Caki2 (cell line): ENCODE measurements around the gene C19orf81. TPM values are rescaled to one million over a fixed set of nuclear protein-coding genes. Genes with fewer than 3 reads are reported as not detected.
A peak's percentile ranks its signal among the peaks of the same experiment; 100 is the strongest.

Experiments used
- DNase-seq: peaks from one replicate; pipeline ENCODE4 v3.0.0-alpha.2; 2015; ENCODE audit warnings: low read depth
- in situ Hi-C: cut with HindIII; loops from 2 replicates; pipeline ENCODE4 v1.10.0; 2016; ENCODE audit warnings: low sequenced_read_pairs, low pct_unique_long_range_greater_than_20kb, mixed read lengths
- total RNA-seq: library from RNA; depleted of rRNA; stranded (reverse); fragments of >200 nt; shearing (Covaris generic); gene quantifications from 2 replicates; pipeline ENCODE4 v1.2.3, GENCODE V29; 2014; ENCODE audit warnings: low replicate concordance

C19orf81 gene
- total RNA-seq, 1 experiment from 2014 or later, result 13.5 TPM

DNA sequence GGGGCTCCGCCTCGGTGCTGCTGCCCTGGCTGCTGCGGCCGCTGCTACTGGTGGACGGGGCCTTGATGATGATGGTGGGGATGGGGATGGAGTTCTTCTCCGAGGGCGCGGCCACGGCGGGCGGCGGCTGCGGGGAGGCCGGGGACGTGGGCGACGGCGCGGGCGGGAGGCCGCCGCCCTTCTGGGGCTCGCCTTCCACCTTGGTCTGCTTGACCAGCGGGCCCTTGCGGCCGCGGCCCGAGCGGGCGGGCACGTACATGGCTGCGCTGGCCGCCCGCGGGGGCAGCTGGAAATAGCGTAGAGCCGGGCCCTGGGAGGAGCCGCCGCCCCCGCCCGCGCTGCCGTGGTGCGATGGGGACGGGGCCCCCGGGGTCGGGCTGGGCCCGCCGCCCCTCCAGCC, 19.2 kb downstream of the C19orf81 start:
- no peak for DNase-seq
- in situ Hi-C loops, result no loop called here

GRCh38 chr19:50668879-50669278, 19.6 kb downstream of the C19orf81 start:
- no peak for DNase-seq
- in situ Hi-C loops, result no loop called here

GRCh38 chr19:50669302-50670101, 20.3 kb downstream of the C19orf81 start:
- in situ Hi-C loops, result no loop called here
- DNase-seq, result no peak

DNA sequence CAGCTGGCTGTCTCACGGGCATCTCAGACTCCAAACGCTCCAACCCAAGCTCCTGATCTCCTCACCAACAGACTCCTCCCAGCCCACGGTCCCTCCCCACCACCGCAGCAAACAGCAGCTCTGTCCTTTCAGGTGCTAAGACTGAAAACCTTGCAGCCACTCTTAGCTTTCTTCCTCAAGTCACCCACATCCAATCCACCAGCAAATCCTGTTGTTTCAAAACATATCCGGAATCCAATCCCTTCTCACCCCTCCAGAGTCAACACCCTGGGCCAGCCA, 20.8 kb downstream of the C19orf81 start:
- in situ Hi-C loops, result no loop called here
- no peak for DNase-seq

DNA sequence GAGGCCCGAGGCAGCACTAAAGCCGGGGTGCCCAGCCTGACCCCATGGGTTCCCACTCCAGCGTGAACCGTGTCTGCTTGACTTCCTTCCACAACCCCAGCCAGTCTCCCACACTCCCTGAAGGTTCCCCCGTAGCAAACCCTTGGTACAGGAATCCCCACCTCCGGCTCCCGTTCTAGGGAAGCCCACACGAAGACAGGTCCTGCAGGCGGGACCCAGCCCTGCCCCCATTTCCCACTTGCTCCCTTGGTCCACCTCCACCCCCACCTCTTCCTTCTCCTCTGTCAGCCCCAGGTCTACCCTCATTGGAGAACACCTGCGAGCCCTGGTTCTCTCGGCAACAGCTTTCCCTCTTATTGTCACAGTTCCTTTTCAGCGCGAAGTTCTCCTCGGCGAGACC, 23.9 kb downstream of the C19orf81 start:
- no peak for DNase-seq

DNA sequence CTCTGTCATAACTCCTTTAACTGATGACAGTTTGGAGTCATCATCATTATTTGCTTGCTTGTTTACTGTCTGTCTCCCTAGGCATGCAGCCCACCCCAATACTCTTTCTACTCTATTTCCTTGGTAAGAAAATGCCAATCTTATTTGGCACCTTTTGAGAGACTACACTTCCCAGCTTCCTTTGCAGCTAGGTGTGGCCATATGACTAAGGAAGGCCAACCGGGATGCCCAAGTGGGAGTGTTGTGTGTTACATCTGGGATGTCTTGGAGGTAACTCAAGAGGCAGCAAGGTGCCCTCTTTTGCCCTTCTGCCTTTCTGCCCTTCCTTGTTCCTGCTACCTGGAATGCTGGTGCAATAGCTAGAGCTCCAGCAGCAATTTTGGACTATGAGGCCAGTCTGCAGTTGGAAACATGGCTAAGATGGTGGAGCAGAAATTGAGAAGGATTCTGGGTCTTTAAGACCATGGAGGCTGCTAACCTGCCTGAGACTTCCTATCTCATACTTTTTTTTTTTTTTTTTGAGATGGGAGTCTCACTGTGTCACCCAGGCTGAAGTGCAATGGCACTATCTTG, 27.5 kb downstream of the C19orf81 start:
- in situ Hi-C loops, result no loop called here
- DNase-seq, result no peak

More for the DNA sequence above, 23.9 kb downstream of the C19orf81 start:
- in situ Hi-C loops, result no loop called here

GRCh38 chr19:50677636-50678035, 28.4 kb downstream of the C19orf81 start:
- in situ Hi-C loops, result no loop called here
- DNase-seq, result no peak

DNA sequence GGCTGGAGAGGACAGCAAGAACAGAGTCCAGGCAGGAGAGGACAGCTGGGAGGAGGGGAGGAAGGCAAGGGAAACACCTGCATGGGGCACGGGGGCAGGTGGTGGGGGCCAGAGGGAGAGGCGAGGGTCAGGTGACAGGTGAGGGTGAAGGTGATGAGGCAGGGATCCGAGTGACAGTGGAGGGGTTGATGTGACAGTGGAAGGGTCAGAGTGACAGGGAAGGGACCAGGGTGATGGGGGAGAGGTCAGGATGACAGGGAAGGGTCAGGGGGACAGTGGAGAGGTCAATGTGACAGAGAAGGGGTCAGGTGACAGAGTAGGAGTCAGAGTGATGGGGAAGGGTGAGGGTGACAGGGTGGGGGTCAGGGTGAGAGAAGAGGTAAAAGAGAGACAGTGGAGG, 29.1 kb downstream of the C19orf81 start:
- in situ Hi-C loops, result no loop called here
- no peak for DNase-seq

DNA sequence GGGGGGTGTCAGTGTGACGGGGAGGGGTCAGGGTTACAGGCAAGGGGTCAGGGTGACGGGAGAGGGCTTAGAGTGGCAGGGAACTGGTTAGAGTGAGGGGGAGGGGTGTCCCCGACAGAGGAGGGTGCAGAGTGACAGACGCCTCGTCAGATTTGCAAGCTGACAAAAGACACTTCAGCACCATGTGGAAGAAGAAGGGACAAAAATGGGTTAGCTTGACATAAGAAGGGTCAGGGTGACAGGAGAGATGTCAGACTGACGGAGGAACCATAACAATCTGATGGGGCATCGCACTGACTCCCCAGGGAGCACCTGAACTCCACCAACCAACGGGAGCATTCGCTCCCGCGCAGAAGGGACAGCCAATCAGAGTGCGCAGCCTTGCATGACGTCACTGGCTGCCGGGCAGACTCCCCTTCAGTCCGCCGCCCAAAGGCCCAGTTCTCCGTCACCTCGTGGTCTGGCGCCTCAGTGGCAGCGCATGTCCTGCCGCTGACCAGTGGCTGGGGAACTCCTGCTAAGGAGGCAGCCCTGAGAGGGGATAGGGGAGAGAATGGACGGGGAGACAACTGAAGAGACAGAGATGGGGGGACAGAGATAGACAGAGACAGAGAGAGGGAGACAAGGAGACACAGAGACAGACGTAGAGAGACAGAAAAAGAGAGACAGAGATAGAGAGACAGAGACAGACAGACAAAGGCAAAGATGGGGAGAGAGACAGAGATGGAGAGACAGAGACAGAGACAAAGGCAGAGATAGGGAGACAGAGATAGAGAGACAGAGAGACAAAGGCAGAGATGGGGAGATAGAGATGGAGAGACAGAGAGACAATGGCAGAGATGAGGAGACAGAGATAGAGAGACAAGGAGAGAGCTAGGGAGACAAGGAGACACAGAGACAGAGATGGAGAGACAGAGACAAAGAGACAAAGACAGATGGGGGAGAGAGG, 30.2 kb downstream of the C19orf81 start:
- peak; percentile 79 for DNase-seq
- in situ Hi-C loops, result no loop called here

DNA sequence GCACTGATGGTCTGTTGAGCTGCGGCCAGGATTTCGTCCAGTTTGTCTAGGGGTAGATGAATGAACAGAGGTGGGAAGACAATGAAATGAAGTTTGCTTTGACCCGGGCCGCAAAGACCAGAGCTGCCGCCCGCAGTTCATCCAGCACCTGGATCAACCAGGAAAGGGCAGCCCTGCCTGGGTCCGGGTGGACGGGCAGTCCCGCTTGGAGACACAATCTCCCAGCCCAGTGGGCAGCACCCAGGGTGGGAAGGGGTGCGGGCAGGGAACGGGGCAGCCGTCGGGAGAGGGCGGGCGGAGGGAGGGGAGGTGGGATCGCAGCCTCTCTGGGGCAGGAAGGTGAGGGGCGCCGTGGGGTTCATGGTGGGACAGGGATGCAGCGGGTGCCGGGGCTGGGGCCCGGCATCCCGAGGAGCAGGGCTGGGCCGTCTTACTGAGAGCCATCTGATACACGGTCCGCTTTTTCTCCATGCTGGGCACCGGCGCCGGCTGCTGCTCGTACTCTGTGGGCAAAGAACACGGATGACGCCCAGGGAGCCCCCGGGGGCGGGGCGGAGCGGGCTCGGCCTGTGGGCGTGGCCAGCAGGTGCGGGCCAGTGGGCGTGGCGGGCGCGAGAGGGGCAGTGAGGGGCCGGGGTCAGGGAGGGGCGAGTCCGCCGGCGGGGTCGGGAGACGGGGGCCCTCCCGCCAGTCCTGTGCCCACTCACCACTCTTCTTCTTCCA, 37.2 kb downstream of the C19orf81 start:
- in situ Hi-C loops, result no loop called here
- no peak for DNase-seq

- DNase-seq, result no peak
- in situ Hi-C loops, result no loop called here
Measured at GRCh38 chr19:50688766-50689165, 39.5 kb downstream of the C19orf81 start.

GRCh38 chr19:50690439-50690838, 41.2 kb downstream of the C19orf81 start:
- in situ Hi-C loops, result no loop called here
- DNase-seq, result no peak

DNA sequence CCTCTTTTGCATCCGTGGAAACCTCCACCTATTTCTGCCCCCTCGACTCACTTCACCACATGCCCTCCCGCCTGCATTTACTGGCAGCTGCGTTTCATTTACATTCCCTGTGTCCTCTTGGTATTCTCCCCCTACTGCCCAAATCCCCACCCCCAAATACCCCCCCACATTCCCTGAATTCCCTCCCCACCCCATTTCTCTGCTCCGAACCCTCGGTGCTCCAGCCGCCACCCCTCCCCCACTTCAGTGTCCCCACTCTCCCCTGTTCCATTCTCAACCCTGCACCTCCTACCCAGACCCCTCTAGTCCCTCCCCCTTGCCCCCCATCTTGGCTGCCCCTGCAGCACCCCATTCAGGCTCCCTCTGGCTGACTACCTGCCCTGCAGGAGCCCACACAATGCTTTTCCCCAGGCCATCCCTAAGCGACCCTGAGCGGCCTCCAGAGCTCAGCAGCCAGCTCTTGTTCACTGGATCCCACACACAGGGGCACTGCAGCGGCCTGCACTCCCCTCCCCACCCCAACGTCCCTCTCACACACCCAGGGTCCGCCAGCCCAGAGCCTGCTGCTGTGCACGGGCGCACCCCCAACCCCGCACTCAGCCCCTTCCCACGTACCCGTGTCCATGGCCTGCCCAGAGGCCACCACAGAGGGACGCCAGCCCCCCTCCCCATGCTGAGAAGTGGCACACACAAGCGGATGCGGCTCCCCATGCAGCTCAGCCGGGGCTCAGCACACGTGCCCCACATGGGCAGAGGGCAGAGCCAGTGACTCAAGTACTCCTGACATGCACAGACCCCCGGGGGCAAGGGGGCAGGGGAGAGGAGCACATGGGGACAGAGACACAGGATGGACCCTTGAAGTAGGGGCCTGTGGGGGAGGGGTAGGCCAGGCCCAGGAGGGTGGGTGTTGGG, 44.1 kb downstream of the C19orf81 start:
- no peak for DNase-seq
- in situ Hi-C loops, result no loop called here

DNA sequence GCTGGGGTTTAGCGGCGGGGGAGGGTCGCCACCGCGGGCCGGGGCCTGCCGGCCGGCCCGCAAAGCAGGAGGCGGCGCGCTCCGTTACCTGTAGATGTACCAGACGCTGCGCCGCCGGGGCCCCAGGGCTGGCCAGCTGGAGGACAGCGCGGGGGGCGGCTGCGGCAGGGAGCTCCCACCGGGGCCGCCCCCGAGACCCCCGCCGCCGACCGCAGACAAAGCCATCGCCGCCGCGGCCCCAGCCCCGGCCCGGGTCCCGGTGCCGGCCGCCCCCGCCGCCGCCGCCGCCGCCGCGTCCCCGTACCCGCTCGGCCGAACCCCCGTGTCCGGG, 45.5 kb downstream of the C19orf81 start:
- in situ Hi-C loops, result no loop called here
- DNase-seq, result no peak

- DNase-seq, result no peak
- in situ Hi-C loops, result no loop called here
Measured at GRCh38 chr19:50695251-50696093, 46.2 kb downstream of the C19orf81 start.

- DNase-seq, result no peak
- in situ Hi-C loops, result no loop called here
Measured at GRCh38 chr19:50696094-50696483, 46.8 kb downstream of the C19orf81 start.
